NCI-H2029 treated with DMSO at 0.1 percent for 48 hours (cell line): ENCODE results near the gene ANKRD33B.
"Not testable (repeated sequence)": the region's sequence is repeated elsewhere in the genome, so short reads cannot be mapped to it uniquely, and the experiment has no call there.

ENCODE experiments used
- DNase-seq: peaks from one replicate; lab custom pipeline; 2025; lab: John Stamatoyannopoulos, UW

The ANKRD33B gene

GRCh38 chr5:10595293-10595671 is 31.4 kb downstream of the ANKRD33B start:
- DNase-seq, result no peak

DNA sequence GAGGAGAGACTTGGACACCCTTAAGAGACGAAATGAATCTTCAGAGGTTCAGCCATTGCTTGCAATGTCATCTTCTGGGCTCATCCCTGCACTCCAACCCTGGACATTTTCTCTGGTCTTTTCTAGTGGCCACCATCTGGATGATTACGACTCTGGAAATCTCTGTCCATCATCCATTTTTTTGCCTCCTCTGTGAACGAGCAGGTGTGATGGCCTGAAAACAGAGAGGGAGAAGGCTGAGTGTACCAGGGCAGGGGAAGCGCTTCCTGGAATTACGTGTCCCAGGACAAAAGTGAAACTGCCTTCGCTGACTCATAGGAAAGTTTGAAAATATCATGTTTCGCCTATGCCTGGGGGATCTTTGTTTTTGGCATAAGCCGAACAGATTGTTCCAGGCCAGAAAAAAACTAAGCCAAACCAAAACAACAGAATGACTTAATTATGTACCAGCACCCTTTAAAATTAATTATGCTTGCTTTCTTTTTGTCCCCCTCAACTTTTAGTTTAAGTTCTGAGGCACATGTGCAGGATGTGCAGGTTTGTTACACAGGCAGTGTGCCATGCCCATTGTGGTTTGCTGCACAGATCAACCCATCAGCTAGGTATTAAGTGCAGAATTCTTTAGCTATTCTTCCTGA is 31.9 kb downstream of the ANKRD33B start:
- DNase-seq, result no peak

GRCh38 chr5:10596310-10596703 is 32.4 kb downstream of the ANKRD33B start:
- DNase-seq, result no peak

- DNase-seq, result no peak
Observed at GRCh38 chr5:10596886-10597451, 33.1 kb downstream of the ANKRD33B start.

GRCh38 chr5:10599113-10599512 is 35.2 kb downstream of the ANKRD33B start:
- DNase-seq, result no peak

- no peak for DNase-seq
Observed at GRCh38 chr5:10599862-10600284, 36.0 kb downstream of the ANKRD33B start.

- DNase-seq, result no peak
Observed at GRCh38 chr5:10600626-10601245, 36.9 kb downstream of the ANKRD33B start.

- peak; percentile 82 for DNase-seq
Observed at GRCh38 chr5:10601246-10602030, 37.6 kb downstream of the ANKRD33B start.

DNA sequence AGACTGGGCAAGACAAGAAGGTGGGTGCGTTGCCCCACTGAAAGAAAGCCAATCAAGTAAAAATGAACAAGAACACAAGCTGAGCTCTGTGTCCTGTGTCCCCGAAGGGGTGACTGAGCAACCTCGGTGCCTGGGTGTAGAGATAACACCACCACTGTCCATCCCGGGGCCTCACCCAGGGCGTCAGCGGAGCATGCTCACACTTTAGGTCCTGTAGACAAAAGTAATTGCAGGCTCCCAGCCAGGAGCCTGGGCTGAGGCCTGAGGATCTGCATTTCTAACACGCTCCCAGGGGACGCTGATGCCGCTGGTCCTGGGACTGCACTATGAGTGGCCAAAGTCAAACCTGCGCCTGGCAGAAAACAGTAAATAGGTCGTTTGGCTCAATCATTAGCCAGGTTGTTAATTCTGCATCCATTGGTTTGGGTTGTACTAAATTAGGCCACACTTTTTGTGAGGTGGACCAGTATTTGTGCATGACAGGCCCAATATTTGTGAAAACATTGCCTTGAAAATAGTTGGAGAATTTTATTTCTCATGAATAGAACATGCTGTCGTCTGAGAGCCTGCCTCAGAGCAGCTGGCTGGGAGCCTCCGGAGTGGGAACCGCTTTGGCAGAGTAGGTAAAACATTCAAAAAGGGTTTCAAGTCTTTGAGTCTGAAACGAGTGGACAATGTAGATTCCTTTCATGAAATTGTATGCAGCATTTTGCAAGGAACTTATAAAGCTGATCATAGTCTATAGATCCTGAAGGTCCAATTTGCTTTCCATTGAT is 38.3 kb downstream of the ANKRD33B start:
- DNase-seq, result no peak

DNA sequence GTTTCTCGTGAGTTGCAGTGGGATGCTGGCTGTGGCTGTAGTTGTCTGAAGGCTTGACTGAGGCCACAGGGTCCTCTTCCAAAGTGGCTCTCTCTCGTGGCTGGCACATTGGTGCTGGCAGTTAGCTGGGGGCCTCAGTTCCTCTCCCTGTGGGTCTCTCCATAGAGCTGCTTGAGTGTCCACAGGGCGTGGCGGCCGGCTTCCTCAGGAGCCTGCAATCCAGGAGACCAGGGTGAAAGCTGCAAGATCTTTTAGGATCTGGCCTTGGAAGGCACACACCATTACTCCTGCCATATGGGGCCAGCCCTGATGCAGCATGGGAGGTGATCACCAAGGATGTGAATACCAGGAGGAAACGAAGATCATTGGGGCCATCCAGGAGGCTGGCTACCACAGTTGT is 41.1 kb downstream of the ANKRD33B start:
- no peak for DNase-seq

DNA sequence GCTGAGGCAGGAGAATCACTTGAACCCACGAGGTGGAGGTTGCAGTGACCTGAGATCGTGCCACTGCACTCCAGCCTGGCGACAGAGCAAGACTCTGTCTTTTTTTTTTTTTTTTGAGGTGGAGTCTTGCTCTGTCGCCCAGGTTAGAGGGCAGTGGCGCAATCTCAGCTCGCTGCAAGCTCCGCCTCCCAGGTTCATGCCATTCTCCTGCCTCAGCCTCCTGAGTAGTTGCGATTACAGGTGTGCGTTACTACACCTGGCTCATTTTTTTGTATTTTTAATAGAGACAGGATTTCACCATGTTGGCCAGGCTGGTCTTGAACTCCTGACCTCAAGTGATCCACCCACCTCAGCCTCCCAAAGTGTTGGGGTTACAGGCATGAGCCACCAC is 42.8 kb downstream of the ANKRD33B start:
- not testable (repeated sequence) for DNase-seq

DNA sequence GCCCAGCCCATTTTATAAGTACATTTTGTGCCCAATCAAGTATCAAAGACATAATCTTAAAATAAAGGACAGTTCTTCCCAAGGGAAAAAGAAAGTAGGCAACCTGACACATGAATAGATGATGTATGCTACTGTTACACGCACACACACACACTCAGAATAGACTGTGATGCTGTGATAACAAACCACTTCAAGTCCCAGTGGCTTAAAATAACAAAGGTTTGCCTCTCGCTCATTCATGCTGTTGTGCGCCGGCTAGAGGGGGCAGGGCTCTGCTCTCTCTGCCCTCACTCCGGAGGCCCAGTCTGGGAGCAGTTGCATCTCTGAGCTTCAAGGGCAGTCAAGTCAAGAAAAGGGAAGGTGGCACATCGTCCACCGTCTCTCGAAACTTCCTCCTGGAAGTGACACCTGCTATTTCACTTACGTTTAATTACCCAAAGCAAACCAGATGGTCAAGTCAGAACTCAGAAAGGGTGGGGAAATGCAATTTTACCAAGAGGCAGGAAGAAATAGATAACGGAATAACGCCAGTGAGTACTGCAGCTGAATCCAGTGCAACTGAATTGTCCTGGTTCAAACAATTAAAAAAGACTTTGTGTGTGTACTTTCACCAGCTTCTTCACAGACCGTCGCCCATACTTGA is 43.3 kb downstream of the ANKRD33B start:
- no peak for DNase-seq

- no peak for DNase-seq
Observed at GRCh38 chr5:10607666-10608073, 43.8 kb downstream of the ANKRD33B start.

- DNase-seq, result not testable (repeated sequence)
Observed at GRCh38 chr5:10608081-10608480, 44.2 kb downstream of the ANKRD33B start.

- DNase-seq, result no peak
Observed at GRCh38 chr5:10610058-10610457, 46.2 kb downstream of the ANKRD33B start.

GRCh38 chr5:10611290-10611689 is 47.4 kb downstream of the ANKRD33B start:
- DNase-seq, result no peak

- DNase-seq, result no peak
Observed at GRCh38 chr5:10612251-10612650, 48.4 kb downstream of the ANKRD33B start.

GRCh38 chr5:10615693-10616092 is 51.8 kb downstream of the ANKRD33B start:
- no peak for DNase-seq

GRCh38 chr5:10617103-10617502 is 53.2 kb downstream of the ANKRD33B start:
- DNase-seq, result no peak

DNA sequence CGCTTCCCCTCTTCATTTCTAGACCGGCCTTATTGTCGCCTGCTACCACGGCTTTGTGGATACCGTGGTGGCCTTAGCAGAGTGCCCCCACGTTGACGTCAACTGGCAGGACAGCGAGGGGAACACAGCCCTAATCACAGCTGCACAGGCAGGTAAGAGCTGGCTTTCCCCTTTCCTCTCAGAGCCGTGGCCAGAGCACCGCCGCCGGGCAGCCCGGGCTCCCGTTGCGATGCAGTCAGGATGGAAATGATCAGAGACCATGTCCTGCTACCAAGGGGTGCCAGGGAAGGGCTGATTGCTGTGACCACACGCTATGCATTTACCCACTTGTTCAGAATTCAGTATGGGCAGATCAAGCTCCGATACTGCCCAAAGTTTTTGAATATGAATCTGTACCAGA is 54.4 kb downstream of the ANKRD33B start:
- no peak for DNase-seq

GRCh38 chr5:10619649-10620048 is 55.8 kb downstream of the ANKRD33B start:
- DNase-seq, result no peak

DNA sequence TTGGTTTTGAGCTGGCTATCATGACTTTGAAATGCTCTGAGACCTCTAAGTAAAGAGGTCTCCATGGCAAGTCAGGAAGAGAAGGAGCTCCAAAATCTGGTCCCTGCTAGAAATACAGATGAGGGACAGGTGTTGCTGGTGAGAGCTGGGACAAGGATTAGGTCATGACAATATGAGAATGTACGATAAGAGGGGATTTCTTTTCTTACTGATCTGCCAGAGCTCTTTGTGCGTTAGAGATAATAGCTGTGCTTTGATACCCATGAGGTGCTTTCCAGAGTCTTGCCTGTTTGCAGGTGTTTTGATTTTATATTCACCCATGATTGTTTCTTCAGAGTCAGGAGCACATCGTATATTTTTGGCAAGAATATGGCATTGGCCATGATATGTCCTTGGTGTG is 56.5 kb downstream of the ANKRD33B start:
- no peak for DNase-seq
